NCI-H1092 (cell line): Measurements from ENCODE around the gene P2RY8.
"Not testable (repeated sequence)": the region's sequence is repeated elsewhere in the genome, so short reads cannot be mapped to it uniquely, and the experiment has no call there.

ENCODE experiments used
- DNase-seq: peaks from one replicate; lab custom pipeline; 2025; lab: John Stamatoyannopoulos, UW

P2RY8 gene

GRCh38 chrX:1444561-1445500 is 92.2 kb downstream of the P2RY8 start:
- no peak for DNase-seq

GRCh38 chrX:1443496-1444075 is 93.4 kb downstream of the P2RY8 start:
- no peak for DNase-seq

GRCh38 chrX:1442724-1443367 is 94.1 kb downstream of the P2RY8 start:
- no peak for DNase-seq

- no peak for DNase-seq
Observed at GRCh38 chrX:1442016-1442665, 94.8 kb downstream of the P2RY8 start.

- no peak for DNase-seq
Observed at GRCh38 chrX:1440506-1440905, 96.5 kb downstream of the P2RY8 start.

GRCh38 chrX:1435241-1435895 is 101.6 kb downstream of the P2RY8 start:
- DNase-seq = no peak

GRCh38 chrX:1434871-1435240 is 102.1 kb downstream of the P2RY8 start:
- no peak for DNase-seq

GRCh38 chrX:1433646-1434357 is 103.2 kb downstream of the P2RY8 start:
- no peak for DNase-seq

- DNase-seq = no peak
Observed at GRCh38 chrX:1430451-1430850, 106.5 kb downstream of the P2RY8 start.

- no peak for DNase-seq
Observed at GRCh38 chrX:1427756-1428155, 109.2 kb downstream of the P2RY8 start.

- DNase-seq = not testable (repeated sequence)
Observed at GRCh38 chrX:1426321-1426720, 110.7 kb downstream of the P2RY8 start.

GRCh38 chrX:1425381-1425780 is 111.6 kb downstream of the P2RY8 start:
- DNase-seq = no peak

GRCh38 chrX:1424147-1424851 is 112.7 kb downstream of the P2RY8 start:
- DNase-seq = no peak

GRCh38 chrX:1423215-1423614 is 113.8 kb downstream of the P2RY8 start:
- no peak for DNase-seq

GRCh38 chrX:1422135-1422465 is 114.9 kb downstream of the P2RY8 start:
- DNase-seq = no peak

GRCh38 chrX:1421433-1422134 is 115.4 kb downstream of the P2RY8 start:
- no peak for DNase-seq

GRCh38 chrX:1420371-1420770 is 116.6 kb downstream of the P2RY8 start:
- DNase-seq = no peak

GRCh38 chrX:1419545-1420355 is 117.2 kb downstream of the P2RY8 start:
- DNase-seq = no peak

- DNase-seq = no peak
Observed at GRCh38 chrX:1418901-1419544, 118.0 kb downstream of the P2RY8 start.
